HG03520 (cell line): ENCODE measurements around the gene SLC26A8.

Source experiments
- ATAC-seq: cut with Tn5 transposase; IDR thresholded peaks from one replicate; pipeline ENCODE4 v1.9.1; 2021; ENCODE audit warnings: mild to moderate bottlenecking, moderate library complexity; ENCODE audit not compliant: unreplicated experiment

The SLC26A8 gene

GRCh38 chr6:36023996-36024795 is at the start of gene SLC26A8:
SLC26A8 (minus strand) TSS chr6:36024641; CDS start chr6:36019707, 4,934 bp downstream.
- no peak for ATAC-seq

GRCh38 chr6:36073587-36073986 is 49.1 kb upstream of the SLC26A8 start:
- no peak for ATAC-seq

DNA sequence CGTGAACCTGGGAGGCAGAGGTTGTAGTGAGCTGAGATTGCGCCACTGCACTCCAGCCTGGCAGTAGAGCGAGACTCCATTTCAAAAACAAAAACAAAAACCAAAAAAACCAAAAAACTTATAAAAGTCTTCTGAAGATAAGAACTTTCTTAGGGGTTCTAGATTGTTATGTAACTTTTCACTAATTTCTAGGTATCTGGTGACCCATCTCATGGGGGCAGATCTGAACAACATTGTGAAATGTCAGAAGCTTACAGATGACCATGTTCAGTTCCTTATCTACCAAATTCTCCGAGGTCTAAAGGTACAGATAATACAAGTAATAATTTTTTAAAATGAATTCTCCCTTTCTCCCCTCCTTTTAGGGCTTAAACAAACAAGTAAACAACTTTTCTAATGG is 48.2 kb upstream of the SLC26A8 start:
- no peak for ATAC-seq

GRCh38 chr6:36071714-36072113 is 47.3 kb upstream of the SLC26A8 start:
- no peak for ATAC-seq

DNA sequence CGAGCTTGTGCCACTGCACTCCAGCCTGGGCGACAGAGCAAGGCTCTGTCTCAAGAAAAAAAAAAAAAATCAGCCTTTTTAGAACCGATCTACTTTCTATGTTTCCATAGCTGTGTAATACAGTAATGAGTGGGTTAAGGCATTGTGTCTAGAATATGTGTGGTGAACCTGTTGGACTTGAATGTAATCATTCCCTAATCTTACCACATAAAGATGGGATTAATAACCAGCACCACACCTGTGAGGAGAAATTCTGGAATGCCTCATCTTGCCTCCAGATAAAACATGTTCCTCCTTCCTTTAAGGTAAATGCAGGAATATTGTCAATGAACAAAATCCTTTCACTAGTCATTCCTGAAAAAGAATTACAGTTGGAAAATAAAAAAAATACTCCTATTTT is 46.8 kb upstream of the SLC26A8 start:
- ATAC-seq: no peak

GRCh38 chr6:36070252-36070651 is 45.8 kb upstream of the SLC26A8 start:
- ATAC-seq: no peak

GRCh38 chr6:36069573-36069972 is 45.1 kb upstream of the SLC26A8 start:
- no peak for ATAC-seq

DNA sequence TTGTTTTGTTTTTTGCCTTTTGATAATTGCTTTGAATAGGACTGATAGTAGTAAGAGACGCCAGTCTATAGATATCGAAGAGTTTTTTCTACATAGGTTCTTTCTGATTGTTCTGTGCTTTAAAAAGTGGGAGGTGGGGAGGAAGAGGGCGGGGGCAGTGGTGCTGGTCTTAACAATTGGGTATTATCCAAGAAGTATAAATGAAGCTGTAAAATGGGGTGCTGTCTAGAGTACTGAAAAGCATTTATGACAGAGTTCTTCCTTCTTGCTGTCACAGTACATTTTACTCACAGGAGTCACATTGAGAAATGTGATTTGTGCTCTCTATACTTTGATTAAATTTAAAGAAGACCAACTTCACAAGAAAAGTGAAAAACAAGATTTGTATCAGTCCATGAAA is 44.1 kb upstream of the SLC26A8 start:
- ATAC-seq: no peak

DNA sequence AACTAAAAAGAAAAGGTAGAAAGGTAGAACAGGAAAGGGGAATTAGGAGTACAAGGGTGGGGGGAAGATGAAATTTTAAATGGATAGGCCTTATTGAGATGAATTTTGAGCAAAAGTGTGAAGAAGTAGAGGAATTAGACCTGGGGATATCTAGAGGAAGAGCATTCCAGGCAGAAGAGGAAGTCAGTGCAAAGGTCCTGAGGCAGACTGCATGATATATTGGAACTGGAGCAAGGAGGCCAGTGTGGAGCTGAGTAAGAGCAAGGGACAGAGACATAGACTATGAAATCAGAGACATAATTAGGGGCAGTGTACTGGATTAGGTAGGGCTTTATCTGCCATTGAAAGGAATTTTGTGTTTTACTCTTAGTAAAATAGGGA is 43.6 kb upstream of the SLC26A8 start:
- ATAC-seq: no peak

GRCh38 chr6:36067374-36068011 is 43.1 kb upstream of the SLC26A8 start:
- ATAC-seq: no peak

- no peak for ATAC-seq
Measured at GRCh38 chr6:36066817-36067216, 42.4 kb upstream of the SLC26A8 start.

- ATAC-seq: no peak
Measured at GRCh38 chr6:36065916-36066315, 41.5 kb upstream of the SLC26A8 start.

- no peak for ATAC-seq
Measured at GRCh38 chr6:36064770-36065396, 40.4 kb upstream of the SLC26A8 start.

GRCh38 chr6:36063318-36064060 is 39.0 kb upstream of the SLC26A8 start:
- no peak for ATAC-seq

DNA sequence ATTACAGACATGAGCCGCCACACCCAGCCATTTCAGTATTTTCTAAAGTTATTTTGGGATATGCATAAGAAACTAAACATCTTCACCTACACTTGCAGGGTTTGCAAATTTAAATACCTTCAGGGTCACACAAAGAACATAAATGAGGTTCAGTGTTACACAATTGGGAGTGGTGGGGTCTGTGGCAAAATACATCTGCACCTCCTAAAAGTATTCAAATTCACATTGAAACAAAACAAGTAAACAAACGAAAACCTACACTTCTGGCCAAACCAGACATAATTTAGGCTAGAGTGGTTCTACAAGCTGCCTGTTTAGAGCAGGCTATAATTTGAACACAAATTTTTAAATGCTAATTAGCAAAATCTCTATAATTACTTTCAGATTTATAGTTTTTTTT is 37.8 kb upstream of the SLC26A8 start:
- no peak for ATAC-seq

- ATAC-seq: no peak
Measured at GRCh38 chr6:36061236-36061635, 36.8 kb upstream of the SLC26A8 start.

DNA sequence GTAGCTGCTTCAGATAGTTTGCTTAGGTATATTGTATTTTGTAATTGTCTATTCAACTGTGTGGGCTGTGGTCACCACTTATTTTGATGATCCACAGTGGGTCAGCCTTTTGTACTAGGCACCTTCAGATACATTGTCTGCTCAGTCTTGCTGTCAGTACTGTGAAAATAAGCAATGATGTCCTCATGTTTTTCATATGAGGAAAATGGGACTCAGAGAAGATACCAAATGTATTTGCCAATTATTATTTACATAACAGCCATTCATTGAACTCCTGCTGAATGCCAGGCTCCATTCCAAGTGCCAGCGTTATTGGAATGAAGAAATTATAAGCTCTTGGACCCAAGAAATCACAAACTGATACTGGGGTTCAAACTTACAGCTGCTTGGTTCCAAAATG is 31.7 kb upstream of the SLC26A8 start:
- no peak for ATAC-seq

DNA sequence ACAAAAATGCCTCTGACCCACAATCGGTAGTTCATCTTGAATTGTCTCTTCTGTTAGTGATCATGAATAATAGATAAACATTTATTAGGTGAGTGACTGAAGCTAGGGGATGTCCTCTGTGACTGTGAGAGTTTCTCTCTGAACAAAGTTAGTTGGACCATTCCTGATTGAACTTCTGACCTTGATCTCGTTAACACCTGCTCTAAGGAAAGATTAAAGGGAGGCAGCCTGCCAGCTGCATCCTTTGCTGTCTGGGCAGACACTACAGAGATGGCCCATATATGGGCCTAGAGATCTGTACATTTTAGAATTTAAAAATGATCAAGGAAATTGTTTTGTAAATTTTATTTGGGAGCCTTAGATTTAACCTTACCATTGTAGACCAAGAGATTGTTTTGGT is 30.5 kb upstream of the SLC26A8 start:
- no peak for ATAC-seq

- no peak for ATAC-seq
Measured at GRCh38 chr6:36054415-36054814, 30.0 kb upstream of the SLC26A8 start.

DNA sequence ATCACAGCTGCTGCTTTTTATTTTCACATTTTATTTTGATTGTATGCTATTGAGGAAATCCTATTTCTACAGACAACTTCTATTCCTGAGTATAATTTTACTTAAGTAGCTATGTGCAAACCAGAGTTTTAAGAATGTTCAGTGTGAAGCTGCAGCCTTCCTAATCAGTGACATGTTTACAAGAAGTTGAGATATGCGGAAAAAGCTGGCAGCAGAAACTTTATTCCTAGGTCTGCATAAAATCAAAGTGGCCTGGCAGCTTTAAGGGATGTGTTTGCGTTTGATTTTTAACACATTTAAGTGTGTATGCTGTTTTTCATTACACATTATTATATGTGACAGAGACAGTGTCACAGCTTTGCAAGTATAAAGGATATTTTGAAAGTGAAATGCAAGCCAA is 29.4 kb upstream of the SLC26A8 start:
- ATAC-seq: no peak

DNA sequence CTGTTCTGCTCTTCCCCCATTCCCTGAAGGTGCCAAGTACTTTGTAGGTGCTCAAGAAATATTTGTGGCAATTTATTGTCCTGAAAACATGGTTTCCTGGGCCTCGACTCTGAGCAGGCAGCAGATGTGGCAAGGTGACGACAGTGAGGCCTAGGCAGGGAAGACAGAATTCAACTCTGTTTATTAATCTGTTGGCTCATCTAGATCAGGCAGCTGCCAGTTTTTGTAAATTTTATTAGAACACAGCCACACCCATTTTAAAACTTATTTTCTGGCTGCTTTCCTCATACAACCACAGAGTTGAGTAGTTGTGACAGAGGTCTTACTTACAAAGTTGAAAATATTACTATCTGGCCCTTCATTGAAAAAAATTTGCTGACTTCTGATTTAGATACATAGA is 27.7 kb upstream of the SLC26A8 start:
- no peak for ATAC-seq
